ENCODE measurements around the gene PLSCR5. TPM values are rescaled to one million over a fixed set of nuclear protein-coding genes. Genes with fewer than 3 reads are reported as not detected.

The PLSCR5 gene
- total RNA-seq, 4 donors from 2014 or later, result not detected

DNA sequence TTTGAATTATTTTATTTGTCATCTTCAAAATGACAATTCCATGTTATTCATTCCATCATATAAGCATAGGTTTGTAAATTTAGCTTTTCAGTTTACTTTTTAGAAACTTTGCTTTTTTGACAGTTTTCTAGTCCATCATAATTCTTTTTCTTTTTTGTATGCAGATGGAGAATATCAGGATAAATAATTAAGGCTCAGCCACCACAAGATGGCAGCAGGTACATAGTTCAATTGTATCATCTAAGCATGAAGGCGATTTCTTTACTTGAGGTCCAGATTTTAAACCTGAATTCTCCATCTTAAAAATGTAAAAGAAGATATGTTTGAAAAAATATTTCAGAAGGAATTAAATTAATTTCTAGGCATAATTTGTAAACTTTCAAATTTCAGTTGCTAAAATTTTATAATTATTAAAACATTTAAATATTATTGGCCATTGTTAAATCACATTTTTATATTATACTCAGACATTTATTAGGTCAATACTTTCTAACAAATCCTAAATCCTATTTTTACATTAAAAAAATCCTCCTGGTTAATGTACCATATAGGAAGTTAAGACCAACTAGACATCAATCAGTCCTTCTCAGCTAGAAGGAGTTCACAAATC, 15.1 kb downstream of the PLSCR5 start:
- TF ChIP-seq, protein P1, sequence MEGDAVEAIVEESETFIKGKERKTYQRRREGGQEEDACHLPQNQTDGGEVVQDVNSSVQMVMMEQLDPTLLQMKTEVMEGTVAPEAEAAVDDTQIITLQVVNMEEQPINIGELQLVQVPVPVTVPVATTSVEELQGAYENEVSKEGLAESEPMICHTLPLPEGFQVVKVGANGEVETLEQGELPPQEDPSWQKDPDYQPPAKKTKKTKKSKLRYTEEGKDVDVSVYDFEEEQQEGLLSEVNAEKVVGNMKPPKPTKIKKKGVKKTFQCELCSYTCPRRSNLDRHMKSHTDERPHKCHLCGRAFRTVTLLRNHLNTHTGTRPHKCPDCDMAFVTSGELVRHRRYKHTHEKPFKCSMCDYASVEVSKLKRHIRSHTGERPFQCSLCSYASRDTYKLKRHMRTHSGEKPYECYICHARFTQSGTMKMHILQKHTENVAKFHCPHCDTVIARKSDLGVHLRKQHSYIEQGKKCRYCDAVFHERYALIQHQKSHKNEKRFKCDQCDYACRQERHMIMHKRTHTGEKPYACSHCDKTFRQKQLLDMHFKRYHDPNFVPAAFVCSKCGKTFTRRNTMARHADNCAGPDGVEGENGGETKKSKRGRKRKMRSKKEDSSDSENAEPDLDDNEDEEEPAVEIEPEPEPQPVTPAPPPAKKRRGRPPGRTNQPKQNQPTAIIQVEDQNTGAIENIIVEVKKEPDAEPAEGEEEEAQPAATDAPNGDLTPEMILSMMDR (IDR thresholded peaks at IDR 0.05), result peak; percentile 41 to 52 (median 50)
- TF ChIP-seq POLR2A (IDR thresholded peaks at IDR 0.05), result no peak
- no peak for TF ChIP-seq EP300 (IDR thresholded peaks at IDR 0.05; ENCODE audit: low read depth)
- no peaks in the 10 kb centered on the region for H3K36me3 ChIP-seq

DNA sequence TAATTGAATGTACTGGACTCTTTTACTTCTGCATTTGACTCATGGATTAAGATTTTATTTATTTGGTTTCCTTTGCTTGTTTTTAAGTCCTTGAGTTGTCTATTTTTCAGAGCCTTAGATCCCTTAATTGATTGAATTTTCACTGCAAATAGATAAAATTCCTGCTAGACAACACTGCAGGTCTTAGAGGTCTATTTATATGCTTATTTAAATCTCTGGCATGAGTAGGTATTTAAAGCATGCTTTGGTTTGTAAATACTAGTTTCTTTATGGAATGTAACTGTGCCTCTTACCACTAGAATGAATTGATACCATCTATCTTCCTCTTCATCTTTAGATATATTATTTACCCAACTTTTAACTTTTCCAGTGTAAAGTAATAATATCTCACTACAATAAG, 20.0 kb downstream of the PLSCR5 start:
- in situ Hi-C loops (cut with MboI; ENCODE audit: low pct_ligation_motif_present in 1 of 4, low pct_unique_long_range_greater_than_20kb in 1 of 4, low sequenced_read_pairs in 3 of 4), result loop anchor here (10.0 to 25.0 kb wide), 4 partner anchors 248 to 523 kb away; no protein-coding TSS in a partner anchor
- no peak for TF ChIP-seq POLR2A (IDR thresholded peaks at IDR 0.05)
- no peak for TF ChIP-seq POLR2AphosphoS5 (IDR thresholded peaks at IDR 0.05)
- TF ChIP-seq, protein P1 (IDR thresholded peaks at IDR 0.05), result no peak
- TF ChIP-seq EP300 (IDR thresholded peaks at IDR 0.05; ENCODE audit: low read depth), result no peak
- no peaks in the 10 kb centered on the region for H3K27me3 ChIP-seq
- DNase-seq, result no peak
- H3K4me3 ChIP-seq, result no peak overlapping the region
- intact Hi-C loops (cut with DNase I; ENCODE audit: low total_unique reads), result no loop called here
- H3K27ac ChIP-seq, result no peak overlapping the region
- H3K4me1 ChIP-seq, result no peaks in the 10 kb centered on the region
- H3K9me3 ChIP-seq, result peaks cover 0 to 7% of the 10 kb centered on the region in 2 donors
- H3K36me3 ChIP-seq, result no peaks in the 10 kb centered on the region

More for the DNA sequence above, 15.1 kb downstream of the PLSCR5 start:
- H3K27me3 ChIP-seq, result no peaks in the 10 kb centered on the region
- H3K27ac ChIP-seq, result no peak overlapping the region
- no peaks in the 10 kb centered on the region for H3K4me1 ChIP-seq
- in situ Hi-C loops (cut with MboI; ENCODE audit: low pct_ligation_motif_present in 1 of 4, low pct_unique_long_range_greater_than_20kb in 1 of 4, low sequenced_read_pairs in 3 of 4), result loop anchor here (10.0 to 25.0 kb wide), 4 partner anchors 253 to 528 kb away; no protein-coding TSS in a partner anchor
- DNase-seq, result peak; percentile 12
- no peaks in the 10 kb centered on the region for H3K9me3 ChIP-seq
- no peak overlapping the region for H3K4me3 ChIP-seq
- intact Hi-C loops (cut with DNase I; ENCODE audit: low total_unique reads), result no loop called here
- WGBS, 2 donors (ENCODE audit: low coverage in 1 of 2), result 0% methylated on average over 1 of the region's 1 CpG

DNA sequence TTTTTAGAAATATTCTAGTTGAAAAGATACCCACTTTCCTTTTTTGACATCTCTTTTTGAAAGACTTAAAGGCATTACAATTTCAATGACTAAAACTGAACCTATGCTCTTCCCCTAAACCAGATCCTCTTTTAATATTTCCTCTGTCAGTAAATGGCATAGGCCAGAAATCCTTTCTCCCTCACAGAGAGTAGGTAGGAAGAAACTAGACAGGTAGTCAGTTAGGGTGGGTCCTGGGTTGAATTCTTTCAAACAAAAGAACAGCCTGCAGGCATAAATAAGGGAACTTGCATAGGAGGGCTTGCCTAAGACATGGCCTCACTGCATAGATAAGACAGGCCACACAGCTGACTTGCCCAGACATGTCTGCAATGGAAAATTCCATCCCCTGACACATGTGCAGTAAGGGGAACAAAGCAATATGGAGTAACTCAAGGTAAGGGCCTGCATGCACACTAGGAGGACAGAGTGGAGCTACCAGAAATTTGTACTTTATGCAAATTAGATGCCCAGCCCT, 23.1 kb downstream of the PLSCR5 start:
- DNase-seq, result no peak
- TF ChIP-seq EP300 (IDR thresholded peaks at IDR 0.05; ENCODE audit: low read depth), result no peak
- TF ChIP-seq POLR2A (IDR thresholded peaks at IDR 0.05), result no peak
- no peak for TF ChIP-seq POLR2AphosphoS5 (IDR thresholded peaks at IDR 0.05)
- TF ChIP-seq, protein P1 (IDR thresholded peaks at IDR 0.05), result no peak
- intact Hi-C loops (cut with DNase I; ENCODE audit: low total_unique reads), result no loop called here
- Histone ChIP-seq H3K9me3 (peaks cover 0 to 7% of the 10 kb centered on the region in 2 donors), H3K36me3 (no peaks in the 10 kb centered on the region), H3K27ac (no peak overlapping the region), H3K4me1 (no peaks in the 10 kb centered on the region), H3K4me3 (no peak overlapping the region), H3K27me3 (no peaks in the 10 kb centered on the region)
- in situ Hi-C loops (cut with MboI; ENCODE audit: low pct_ligation_motif_present in 1 of 4, low pct_unique_long_range_greater_than_20kb in 1 of 4, low sequenced_read_pairs in 3 of 4), result loop anchor here (10.0 to 25.0 kb wide), 4 partner anchors 245 to 520 kb away; no protein-coding TSS in a partner anchor

DNA sequence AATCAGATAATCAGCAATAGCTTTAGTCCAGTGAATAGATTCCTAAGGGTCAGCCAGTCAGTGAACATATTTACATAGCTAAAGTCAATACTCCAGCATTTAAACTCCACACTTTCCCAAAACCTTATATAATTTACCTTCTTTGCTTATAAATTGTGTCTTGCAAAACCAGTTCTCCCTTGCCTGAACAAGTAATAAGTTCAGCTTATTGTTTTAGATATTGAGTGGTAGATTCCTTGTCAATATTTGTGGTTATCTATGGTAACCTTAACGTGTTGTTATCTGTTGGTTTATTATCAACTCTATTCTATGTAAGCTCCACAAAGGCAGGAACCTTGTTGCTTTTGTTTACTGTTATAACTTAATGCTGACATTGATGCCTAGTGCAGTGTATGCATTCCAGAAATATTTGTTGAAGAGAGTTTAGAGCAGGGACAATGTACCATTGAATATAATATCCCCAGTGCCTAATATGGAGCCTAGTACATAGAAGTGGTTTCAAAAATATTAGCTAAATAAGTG, 24.0 kb downstream of the PLSCR5 start:
- Histone ChIP-seq H3K27me3 (no peaks in the 10 kb centered on the region), H3K4me3 (no peak overlapping the region), H3K27ac (no peak overlapping the region), H3K9me3 (peaks cover 0 to 7% of the 10 kb centered on the region in 2 donors), H3K4me1 (no peaks in the 10 kb centered on the region), H3K36me3 (no peaks in the 10 kb centered on the region)
- TF ChIP-seq EP300 (IDR thresholded peaks at IDR 0.05; ENCODE audit: low read depth) (no peak), POLR2A (IDR thresholded peaks at IDR 0.05) (no peak), POLR2AphosphoS5 (IDR thresholded peaks at IDR 0.05) (no peak)
- TF ChIP-seq, protein P1 (IDR thresholded peaks at IDR 0.05), result no peak
- DNase-seq, result no peak
- intact Hi-C loops (cut with DNase I; ENCODE audit: low total_unique reads), result no loop called here
- 33 to 43% methylated on average over 1 of the region's 1 CpG for WGBS, 2 donors (ENCODE audit: low coverage in 1 of 2)
- in situ Hi-C loops (cut with MboI; ENCODE audit: low pct_ligation_motif_present in 1 of 4, low pct_unique_long_range_greater_than_20kb in 1 of 4, low sequenced_read_pairs in 3 of 4), result loop anchor here (10.0 to 25.0 kb wide), 4 partner anchors 244 to 519 kb away; no protein-coding TSS in a partner anchor

All from transverse colon (tissue), 4 donors.